NCI-H146 (cell line): ENCODE results near the gene AGPAT3.
A peak's percentile ranks its signal among the peaks of the same experiment; 100 is the strongest.

Source experiments
- DNase-seq: peaks from one replicate; lab custom pipeline; 2025; lab: John Stamatoyannopoulos, UW

AGPAT3 gene

DNA sequence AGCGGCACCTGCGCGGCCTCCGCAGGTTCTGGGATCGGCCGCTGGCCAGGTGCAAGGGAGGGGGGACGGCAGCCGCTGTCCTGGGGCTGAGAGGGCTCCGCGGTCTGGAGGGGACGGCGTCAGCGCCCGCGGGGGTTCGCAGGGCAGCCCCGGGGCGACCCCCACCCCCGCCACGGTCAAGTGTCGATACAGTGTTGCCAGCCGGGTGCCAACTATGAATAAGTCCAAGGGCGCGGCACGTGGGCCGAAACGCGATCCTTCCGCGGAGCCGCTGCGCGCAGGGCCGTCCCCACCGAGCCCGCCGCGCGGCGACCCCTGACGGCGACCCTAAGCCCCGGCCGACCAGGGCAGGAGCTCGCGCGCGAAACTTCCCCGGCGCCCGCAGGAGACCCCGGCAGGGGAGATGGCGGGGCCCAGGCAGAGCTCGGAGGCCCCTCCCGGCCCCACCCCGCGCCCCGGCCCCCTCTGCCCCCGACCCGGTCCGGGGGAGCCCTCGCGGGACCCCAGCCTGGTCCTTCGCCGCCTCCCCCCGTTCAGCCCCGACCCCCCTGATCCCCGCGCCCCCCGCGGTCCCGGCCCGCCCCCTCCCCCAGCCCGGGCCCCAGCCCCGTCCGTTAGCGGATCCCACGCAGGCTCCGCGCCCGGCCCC is 586 bp upstream of the AGPAT3 start:
- DNase-seq, result peak; percentile 58

DNA sequence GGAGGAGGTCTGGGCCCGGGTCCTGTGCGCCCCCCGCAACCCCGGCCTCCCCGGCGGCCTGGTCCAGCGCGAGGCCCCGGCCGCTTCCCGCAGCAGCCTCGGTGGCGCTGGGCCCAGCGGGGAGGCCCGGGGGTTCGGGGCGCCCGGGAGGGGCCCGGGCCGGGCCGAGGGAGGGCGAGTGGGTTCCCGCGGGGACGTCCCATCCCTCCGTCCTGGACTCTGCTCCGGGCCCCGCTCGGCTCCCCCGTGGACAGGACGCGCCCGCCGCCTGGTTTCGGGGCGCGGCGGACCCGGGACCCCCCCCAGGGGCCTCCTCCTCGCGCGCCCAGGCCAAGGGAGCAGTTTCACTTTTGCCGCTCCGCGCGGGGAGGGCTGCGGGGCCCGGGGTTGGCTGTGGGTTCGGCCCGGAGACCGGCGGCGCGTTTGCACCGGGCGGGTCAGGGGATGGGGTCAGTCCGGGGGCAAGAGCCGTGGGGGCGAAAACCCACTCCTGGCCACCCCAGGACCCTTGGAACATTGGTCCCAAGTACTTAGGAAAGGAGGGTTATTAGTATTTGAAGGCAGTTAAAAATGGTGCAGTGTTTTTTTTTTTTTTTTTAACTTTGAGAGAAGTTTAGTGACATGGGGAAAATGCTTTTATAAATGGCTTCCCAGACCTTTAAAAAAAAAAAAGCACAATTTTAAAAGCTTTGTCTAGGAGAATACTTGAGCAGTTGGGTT is 677 bp downstream of the AGPAT3 start:
- no peak for DNase-seq

DNA sequence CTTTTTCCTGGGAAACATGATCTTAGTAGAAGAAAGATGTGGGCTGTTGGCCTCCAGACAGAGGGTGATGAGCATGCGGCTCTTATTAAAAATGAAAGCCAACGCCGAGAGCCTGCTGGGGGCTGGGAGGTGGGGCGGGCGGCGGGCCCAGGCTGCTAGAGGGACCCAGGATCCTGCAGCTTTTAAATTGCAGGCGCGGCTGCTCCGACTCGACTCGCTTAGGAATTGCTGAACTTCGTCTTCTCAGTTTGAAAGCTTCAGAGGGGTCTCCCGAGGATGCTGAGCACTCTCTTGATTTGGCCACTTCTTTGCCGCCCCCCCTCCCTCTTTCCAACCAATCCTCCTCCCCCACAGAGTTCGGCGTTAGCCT is 1.2 kb downstream of the AGPAT3 start:
- DNase-seq, result no peak

DNA sequence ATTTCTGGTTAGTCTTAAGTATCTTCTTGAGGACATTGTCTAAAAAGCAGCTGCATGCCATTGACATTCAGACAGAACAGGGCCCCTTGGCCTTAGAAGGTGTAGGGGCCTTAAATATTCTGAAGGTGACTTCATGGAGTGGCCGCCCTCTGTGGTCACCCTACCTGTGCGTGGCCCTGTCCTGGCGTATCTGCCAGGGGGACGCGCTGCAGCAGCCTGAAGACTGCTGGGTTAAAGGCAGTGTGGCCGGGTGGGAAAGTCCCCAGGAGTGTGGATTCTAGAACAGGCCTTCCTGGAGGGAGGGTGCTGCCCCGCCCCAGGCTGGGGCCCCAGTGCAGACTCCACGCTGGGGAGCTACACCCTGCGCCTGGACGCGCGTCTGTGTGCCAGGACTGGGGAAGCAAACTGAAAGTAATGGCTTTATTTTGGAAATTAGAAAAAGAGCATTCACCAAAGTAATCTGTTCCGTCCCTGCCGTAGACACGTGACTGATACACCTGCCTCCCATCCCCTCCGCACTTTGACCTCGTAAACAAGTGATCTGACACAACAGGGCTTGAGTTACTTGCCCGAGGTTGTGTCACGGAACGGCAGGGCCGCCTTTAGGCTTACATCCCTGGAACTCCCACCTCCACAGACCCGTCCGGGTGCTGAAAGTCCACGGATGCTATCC is 1.8 kb downstream of the AGPAT3 start:
- DNase-seq, result no peak

DNA sequence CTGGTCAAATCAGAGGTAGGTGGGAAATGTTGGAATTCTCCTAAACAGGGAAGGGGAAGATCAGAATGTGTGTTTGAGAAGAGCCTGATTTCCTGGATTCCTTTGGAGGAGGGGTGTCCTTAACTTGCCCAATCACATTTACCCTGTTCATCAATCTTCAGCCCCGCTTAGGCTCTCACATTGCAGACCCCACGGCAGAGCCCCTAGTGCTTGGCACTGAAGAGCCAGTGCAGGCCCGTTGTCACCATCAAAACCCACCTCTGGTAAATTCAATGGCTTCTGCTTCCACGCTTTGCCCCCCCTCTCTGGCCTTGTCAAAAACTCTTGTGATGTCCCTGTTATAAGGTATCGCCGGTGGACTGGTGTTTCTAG is 2.3 kb downstream of the AGPAT3 start:
- DNase-seq, result no peak

DNA sequence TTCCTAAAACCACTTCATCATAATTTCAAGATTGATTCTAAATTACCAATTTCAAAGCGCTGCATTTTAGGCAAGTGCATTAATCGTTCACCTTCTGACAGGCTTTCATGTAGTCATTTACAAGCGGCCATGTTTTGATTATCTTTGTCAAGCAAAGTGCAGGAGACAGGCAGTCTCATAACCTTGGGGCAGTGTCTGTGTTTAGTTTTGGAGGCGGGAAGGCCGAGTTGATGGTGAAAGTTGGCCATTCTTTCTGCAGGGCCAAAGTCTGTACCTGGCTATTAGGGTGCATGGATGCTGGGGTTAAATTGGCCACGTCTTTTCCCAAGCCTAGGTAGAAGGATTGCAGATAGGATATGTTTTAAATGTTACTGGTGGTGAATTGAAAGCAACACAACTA is 2.9 kb downstream of the AGPAT3 start:
- DNase-seq, result no peak

DNA sequence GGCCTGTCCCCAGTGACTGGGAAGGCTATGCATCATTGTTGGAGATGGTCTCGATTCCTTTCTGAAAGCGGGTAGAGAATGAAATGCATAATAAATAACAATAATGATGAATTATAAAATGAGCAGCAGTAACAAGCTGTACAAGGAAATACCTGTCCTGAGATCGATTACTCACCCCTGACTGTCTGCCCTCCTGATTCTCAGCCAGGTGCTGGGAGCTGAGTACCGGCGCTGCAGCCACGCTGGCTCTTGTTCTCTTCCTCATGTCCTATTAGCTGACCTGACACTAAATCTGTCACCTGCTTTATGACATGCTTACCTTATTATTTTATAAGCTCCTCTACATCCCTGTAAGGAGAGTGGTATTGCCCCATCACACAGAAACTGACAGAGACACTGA is 3.4 kb downstream of the AGPAT3 start:
- no peak for DNase-seq

DNA sequence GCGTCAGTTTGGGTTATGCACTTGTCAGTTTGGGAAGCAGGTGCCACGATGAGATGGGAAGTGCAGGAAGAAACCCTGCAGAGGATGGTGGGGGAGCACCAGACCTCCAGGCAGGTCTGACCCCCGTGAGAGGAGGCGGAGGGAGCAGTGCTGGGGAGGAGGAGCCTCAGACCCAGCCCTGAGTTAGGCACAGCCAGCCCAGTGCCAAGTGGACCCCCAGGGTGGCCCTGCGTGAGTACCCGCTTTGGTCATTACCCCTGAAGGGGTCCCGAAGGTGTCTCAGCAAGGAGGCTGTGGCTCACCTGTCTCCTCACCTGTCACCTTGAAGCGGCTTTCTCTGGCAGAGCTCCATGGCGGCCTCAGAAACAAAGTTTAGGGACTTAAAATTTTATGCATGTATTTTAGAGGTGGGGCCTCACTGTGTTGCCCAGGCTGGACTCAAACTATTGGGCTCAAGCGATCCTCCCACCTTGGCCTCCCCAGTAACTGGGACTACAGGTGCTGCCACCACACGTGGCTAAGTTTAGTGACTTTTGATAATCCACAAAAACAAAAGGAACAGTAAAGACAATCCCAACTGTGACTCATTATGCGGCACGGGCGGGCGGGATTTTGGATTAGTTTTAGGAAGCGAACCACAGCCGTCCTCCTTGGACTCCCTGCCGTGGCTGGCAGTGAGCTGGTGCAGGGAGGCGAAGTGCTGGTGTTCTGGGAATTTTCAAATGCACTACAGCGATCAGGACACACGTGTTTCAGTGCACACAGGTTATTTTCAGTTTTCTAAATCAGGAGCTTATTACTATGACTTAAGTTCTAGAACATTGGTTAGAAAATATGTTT is 4.7 kb downstream of the AGPAT3 start:
- no peak for DNase-seq

DNA sequence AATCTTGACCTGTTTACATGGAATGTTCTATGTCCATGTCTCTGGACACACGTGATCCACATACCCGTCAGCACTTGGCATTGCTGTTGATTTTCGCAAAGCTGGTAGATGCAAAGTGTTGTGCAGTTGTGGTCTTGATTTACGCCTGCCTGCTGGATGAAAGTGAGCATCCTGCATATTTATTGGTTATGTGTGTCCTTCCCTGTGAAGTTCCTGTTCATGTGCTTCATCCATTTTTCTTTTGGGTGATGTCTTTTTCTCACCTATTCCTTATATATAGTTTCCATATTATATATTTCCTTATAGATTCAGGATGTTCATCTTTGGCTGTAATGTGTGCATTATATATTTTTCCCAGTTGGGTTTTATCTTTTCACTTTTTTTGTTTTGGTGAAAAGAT is 6.5 kb downstream of the AGPAT3 start:
- DNase-seq, result no peak

DNA sequence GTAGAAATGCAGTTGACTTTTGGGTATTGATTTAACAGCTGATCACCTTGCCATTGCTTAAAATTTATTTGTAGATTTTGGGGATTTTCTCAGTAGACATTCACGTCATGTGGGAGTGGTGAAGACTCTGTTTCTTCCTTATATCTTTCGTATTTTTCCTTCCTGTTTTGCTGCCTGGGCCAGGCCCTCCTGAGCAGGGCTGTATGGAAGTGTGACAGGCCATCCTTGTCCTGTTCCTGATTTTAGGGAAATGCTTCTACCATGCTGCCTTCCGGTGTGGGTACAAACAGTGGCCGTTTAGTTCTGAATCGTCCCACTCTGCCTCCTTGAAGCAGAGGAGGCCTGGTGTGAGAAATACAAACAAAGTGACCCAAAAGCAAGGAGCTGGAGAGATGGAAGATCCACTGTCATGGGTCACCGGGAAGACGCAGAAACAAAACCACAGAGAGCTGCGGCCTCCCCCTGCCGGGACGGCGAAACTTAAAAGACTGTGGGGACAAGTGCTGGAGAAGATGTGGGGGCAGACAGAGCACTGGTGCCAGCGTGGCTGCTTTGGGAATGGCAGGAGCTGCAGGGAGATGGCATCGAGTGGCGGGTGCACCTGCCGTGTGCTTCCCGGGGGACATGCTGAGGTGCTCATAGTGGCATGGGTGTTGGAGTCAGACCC is 7.6 kb downstream of the AGPAT3 start:
- no peak for DNase-seq

DNA sequence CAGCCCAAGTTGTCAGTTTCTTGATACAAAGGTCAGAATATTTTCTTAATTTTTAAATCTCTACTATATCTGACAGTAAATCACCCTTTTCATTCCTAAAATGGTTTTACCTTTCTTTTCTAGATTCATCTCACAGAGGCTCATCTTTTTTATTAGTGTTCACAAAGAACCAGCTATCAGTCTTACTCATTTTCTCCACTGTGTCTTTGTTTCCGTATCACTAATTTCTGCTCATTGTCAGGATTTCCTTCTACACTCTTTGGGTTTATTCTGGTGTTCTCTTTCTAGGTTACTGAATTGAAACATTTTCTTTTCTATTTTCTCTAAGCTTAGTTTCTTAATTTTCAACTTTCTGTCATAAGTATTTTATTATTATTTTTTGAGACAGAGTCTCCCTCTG is 8.7 kb downstream of the AGPAT3 start:
- DNase-seq, result no peak

DNA sequence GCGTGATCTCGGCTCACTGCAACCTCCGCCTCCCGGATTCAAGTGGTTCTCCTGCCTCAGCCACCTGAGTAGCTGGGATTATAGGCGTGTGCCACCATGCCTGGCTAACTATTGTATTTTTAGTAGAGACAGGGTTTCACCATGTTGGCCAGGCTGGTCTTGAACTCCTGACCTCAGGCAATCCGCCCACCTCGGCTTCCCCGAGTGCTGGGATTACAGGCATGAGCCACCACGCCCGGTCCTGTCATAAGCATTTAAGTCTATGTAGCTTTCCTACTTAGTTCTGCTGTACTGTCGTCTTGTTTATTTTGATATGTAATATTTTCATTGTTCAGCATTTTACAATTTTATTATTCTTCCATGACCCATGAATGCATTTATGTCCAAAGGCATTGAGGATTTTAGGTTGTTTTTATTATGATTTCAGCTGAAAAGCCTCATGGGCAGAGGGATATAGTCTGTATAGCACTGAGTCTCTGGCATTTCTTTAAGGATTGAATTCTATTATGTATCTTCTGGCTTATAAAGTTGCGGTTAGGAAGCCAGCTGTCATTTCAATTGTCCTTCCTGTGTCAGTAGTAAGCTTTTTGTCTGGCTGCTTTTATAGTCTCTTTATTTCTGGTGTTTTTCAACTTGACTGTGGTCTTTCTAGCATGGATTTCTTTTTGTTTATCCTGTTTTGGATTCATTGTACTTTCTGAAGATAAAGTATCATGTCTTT is 9.2 kb downstream of the AGPAT3 start:
- DNase-seq, result no peak

DNA sequence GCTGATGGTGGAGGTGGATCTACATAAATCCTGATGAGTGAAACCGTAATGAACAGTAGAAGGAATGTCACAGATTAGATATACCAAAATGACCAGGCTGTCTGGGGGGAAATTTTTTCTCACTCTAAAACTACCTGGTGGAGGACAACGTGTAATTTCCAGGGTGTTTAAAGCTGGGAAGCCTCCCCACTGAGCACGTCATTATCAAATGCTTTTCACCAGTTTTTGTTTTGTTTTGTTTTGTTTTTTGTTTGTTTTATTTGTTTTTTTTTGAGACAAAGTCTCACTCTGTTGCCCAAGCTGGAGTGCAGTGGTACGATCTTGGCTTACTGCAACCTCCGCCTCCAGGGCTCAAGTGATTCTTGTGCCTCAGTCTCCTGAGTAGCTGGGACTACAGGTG is 11.6 kb downstream of the AGPAT3 start:
- DNase-seq, result no peak

DNA sequence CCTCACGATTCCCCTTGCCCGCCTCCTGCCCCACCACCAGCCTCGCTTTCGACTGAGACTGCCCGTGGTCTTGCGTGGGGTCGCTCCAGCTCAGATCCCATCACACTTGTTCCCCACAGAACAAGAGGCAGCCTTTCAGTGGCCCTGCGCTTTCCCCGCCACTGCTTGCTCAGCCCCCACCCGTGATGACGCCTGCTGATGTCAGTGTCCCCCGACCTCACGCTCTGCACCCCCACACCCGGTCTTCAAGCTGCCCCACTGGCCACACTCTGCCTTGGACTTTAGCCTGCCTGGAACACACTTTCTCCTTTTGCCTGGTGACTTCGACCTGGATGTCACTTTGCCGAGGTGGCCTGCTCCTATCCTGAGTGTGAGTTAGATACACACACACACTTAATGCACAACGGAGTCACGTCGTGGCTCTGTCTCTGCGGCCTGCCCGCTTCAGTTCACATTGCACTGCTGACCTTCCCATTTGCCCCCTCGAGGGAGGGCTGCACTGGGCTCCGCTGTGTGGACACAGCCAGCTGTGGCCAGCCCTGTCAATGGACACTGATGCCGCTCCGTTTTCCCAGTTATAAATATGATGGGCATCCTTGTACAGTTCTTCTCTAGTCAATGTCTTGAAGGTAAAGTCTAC is 13.0 kb downstream of the AGPAT3 start:
- no peak for DNase-seq

DNA sequence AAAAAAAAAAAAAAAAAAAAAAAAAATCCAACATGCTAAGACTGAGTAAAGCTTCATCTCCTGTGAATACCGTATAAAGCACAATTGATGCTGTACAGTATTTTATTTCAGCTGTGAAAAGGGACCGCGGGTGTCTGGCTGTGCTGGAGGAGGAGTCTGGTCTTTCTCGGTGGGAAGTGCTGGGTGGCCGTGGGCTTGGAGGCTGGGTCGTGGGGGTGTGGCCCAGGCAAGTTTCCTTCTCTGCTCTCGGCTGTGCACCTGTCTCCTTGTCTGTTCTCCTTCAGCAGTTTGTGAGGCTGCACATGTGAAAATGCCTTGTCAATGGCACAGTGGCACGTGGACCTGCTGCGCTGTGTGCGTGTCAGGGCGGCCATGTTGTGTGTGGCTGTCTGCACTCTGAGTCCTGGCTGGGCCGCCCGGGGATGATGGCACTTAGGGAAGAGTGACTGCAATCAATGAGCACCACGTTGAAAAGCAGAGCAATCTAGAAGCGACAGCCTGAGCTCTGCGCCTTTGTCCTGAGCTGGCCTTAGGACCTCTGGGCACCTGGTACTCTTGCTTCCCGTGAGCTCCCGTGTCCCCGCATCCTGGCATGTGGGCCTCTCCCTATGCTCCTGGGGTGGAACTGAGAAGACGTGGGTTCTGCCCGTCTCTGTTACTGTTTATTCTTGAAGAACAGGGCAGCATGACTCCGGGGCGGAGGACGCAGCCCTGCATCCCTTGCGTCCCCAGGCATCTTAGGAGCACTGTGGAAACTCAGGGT is 14.5 kb downstream of the AGPAT3 start:
- DNase-seq, result no peak

DNA sequence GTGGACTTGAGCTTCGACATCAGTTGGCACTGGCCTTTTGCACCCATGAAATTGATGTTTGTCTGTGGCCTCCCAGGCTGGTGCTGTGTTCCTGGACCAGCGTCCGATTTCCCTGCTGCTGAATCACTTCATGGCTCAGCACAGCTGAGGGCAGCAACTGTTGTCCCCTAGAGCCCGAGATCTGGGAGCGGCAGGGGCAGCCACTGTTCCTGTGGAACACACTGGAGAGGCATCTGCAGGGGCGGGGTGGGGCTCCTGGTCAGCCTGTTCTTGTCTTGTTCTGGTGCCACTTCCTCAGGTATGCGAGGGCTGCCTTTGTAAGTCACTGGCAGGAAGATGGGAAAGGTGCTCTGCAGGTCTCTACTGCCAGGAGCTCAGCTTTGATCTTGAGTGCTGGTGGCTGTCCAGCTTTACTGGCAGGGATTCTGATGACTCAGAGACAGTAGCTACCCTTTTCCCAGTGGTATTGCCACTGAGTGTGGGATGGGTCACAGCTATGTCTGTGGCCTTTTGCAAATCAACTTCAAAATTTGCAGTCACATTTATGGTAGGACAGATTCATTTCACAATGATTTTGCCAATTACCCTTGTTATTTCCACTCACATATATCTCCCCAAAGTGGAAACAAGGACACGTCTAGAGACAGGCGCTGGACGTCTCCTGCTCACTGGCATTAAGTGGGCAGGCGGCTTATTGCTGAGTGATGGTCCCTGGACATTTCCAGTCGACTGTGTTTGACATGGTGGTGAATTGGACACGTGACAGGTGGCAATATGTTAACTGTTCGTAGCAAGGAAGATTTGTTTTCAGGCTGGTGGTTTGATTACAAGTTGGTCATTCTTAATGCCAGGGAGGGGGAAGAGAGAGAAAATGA is 15.3 kb downstream of the AGPAT3 start:
- no peak for DNase-seq

DNA sequence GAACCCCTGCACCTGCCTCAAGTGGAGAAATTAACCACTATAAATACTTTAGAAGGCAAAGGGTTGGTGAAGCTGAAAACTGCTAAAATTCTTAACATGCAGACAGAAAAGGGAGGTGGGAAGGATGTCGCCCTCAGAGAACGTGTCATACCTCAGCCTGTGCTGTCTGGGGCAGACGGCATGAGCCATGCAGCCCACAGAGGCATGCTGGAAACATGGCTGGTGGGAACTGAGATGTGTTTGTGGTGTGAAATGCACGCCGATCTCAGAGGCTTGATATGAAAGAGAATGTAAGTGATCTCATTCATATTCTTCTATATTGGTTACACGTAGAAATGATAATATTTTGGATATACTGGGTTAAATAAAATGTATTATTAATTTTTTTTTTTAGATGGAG is 16.3 kb downstream of the AGPAT3 start:
- no peak for DNase-seq

DNA sequence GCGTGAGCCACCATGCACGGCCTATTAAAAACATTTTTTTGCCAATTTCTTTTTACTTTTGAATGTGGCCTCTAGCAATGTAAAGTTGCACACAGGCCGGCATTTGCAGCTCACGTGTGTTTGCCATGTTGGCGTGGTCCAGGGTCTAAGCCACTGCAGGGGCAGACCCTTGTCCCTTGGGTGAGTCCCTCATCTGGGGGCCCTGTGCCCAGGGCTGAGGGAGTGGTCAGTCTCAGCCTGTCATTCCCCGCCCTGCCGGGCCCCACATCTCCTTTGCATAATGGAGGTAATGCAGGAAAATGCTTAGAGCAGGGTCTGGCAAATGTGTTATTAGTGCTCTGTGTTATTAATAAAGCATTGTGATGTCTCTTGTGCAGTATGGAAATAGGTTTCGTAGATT is 16.9 kb downstream of the AGPAT3 start:
- DNase-seq, result no peak

DNA sequence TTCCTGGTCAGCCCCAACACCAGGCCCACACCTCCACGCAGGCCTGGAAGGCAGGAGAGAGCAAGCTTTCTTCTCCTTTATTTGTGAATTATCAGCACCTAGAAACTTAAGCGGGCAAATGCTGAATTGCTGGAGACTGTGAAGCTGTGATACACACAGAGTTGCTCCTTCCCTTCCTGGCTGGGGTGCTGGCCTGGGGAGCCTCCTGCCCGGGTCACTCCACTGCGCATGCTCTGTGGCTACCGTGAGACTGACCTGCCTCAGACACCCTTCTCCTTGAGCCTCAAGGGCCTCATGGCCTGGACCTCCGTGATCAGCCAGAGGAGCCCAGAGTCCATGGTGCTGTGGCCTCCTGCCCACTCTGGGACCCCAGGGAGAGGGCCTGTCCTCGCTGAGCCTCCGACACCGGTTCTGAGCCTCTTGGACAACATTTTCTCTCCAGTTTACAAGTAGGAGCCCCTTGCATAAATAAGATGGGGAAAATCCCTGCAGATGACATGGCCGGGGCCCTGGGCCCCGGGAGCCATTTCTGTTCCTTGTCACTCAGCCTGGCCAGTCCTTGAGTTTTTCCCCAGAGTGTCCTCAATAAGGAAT is 18.0 kb downstream of the AGPAT3 start:
- no peak for DNase-seq
